Amniotic epithelial cell (primary cell): ENCODE measurements around the gene CNPY1.

ENCODE experiments used
- DNase-seq: peaks from one replicate; pipeline ENCODE4 v3.0.0-alpha.2; 2010; ENCODE audit warnings: low read depth

The CNPY1 gene

GRCh38 chr7:155558961-155559360 lies 12.6 kb upstream of the CNPY1 start:
- no peak for DNase-seq

- DNase-seq, result no peak
Measured at GRCh38 chr7:155558351-155558750, 12.0 kb upstream of the CNPY1 start.

- no peak for DNase-seq
Measured at GRCh38 chr7:155557778-155558177, 11.4 kb upstream of the CNPY1 start.

- DNase-seq, result no peak
Measured at GRCh38 chr7:155556763-155557162, 10.4 kb upstream of the CNPY1 start.

GRCh38 chr7:155555116-155555695 lies 8.8 kb upstream of the CNPY1 start:
- no peak for DNase-seq

GRCh38 chr7:155553871-155554270 lies 7.5 kb upstream of the CNPY1 start:
- no peak for DNase-seq

GRCh38 chr7:155551785-155552611 lies 5.6 kb upstream of the CNPY1 start:
- DNase-seq, result no peak

- no peak for DNase-seq
Measured at GRCh38 chr7:155550916-155551315, 4.6 kb upstream of the CNPY1 start.

- no peak for DNase-seq
Measured at GRCh38 chr7:155549226-155549625, 2.9 kb upstream of the CNPY1 start.

GRCh38 chr7:155547161-155547791 lies 917 bp upstream of the CNPY1 start:
- no peak for DNase-seq

- no peak for DNase-seq
Measured at GRCh38 chr7:155545348-155545747, 1.0 kb downstream of the CNPY1 start.

GRCh38 chr7:155544485-155544884 lies 1.9 kb downstream of the CNPY1 start:
- no peak for DNase-seq

- no peak for DNase-seq
Measured at GRCh38 chr7:155543926-155544325, 2.4 kb downstream of the CNPY1 start.

- no peak for DNase-seq
Measured at GRCh38 chr7:155543011-155543876, 3.1 kb downstream of the CNPY1 start.

- DNase-seq, result no peak
Measured at GRCh38 chr7:155541986-155542675, 4.2 kb downstream of the CNPY1 start.

GRCh38 chr7:155540553-155540952 lies 5.8 kb downstream of the CNPY1 start:
- no peak for DNase-seq

- DNase-seq, result no peak
Measured at GRCh38 chr7:155538293-155538692, 8.1 kb downstream of the CNPY1 start.

GRCh38 chr7:155536451-155536850 lies 9.9 kb downstream of the CNPY1 start:
- no peak for DNase-seq

GRCh38 chr7:155534691-155535090 lies 11.7 kb downstream of the CNPY1 start:
- no peak for DNase-seq

GRCh38 chr7:155533827-155534690 lies 12.3 kb downstream of the CNPY1 start:
- no peak for DNase-seq
